ENCODE results near the gene PCGF3.

PCGF3 gene

DNA sequence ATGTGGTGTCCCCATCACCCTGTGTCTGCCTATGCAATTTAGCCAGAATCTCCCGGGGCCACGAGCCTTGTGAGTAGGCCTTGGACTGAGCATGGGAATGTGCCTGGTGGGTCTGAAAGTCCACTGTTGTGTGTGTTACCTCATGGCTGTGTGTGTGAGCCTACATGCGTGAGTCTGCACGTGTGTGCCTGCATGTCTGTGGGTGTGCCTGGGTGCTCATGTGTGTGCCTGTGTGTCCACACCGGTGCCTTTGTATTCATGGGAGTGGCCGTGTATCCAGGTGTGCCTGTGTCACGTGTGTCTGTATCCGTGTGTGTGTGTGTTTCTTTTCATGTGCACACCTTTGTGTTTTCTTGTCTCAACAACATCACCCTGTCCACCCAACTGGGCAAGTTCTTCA lies 45.8 kb upstream of the PCGF3 start:
- TF ChIP-seq CTCF (IDR thresholded peaks at IDR 0.05; ENCODE audit: low read depth, low read length) = no peak
- H3K4me3 ChIP-seq (ENCODE audit: low read depth, low read length) = no peak overlapping the region
- in situ Hi-C loops (cut with HindIII; ENCODE audit: low sequenced_read_pairs) = no loop called here
- no peak for DNase-seq (ENCODE audit: low read depth, low spot score)

DNA sequence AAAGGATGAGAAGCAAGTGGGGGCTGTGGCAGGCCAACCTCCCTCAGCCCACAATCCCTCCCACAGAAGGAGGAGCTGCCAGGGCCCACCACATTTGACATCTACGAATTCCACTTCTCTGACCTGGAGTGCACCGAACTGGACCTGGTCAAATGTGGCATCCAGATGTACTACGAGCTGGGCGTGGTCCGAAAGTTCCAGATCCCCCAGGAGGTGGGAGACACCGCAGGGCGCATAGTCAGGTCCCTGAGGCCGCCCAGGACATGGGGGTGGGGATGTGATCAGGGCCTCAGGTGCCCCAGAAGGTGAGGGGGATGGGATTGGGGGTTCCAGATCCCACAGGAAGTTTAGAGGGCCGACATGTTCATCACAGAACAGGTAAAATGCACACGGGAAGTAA lies 45.2 kb upstream of the PCGF3 start:
- DNase-seq (ENCODE audit: low read depth, low spot score) = no peak
- H3K4me3 ChIP-seq (ENCODE audit: low read depth, low read length) = no peak overlapping the region
- no peak for TF ChIP-seq CTCF (IDR thresholded peaks at IDR 0.05; ENCODE audit: low read depth, low read length)
- in situ Hi-C loops (cut with HindIII; ENCODE audit: low sequenced_read_pairs) = no loop called here

DNA sequence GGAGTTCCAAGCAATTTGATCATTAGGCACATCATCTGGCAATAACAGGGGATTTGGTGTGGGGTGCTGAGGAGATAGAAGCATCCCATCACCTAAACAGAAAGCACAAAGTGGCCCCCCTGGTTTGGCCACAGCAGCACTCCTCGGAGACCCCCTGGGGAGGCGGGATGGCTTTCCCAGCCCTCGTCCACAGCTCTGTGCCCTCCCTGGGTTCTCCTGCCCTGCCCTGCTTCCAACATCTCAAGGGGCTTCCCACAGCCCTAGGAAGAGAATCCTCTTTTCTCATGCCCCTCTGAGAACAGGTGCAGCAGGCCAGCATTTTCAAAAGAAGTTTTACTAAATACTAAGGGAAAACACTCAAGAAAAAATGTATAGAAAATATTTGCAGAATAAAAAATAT lies 44.4 kb upstream of the PCGF3 start:
- in situ Hi-C loops (cut with HindIII; ENCODE audit: low sequenced_read_pairs) = no loop called here
- no peak for DNase-seq (ENCODE audit: low read depth, low spot score)
- no peak for TF ChIP-seq CTCF (IDR thresholded peaks at IDR 0.05; ENCODE audit: low read depth, low read length)
- no peak overlapping the region for H3K4me3 ChIP-seq (ENCODE audit: low read depth, low read length)

DNA sequence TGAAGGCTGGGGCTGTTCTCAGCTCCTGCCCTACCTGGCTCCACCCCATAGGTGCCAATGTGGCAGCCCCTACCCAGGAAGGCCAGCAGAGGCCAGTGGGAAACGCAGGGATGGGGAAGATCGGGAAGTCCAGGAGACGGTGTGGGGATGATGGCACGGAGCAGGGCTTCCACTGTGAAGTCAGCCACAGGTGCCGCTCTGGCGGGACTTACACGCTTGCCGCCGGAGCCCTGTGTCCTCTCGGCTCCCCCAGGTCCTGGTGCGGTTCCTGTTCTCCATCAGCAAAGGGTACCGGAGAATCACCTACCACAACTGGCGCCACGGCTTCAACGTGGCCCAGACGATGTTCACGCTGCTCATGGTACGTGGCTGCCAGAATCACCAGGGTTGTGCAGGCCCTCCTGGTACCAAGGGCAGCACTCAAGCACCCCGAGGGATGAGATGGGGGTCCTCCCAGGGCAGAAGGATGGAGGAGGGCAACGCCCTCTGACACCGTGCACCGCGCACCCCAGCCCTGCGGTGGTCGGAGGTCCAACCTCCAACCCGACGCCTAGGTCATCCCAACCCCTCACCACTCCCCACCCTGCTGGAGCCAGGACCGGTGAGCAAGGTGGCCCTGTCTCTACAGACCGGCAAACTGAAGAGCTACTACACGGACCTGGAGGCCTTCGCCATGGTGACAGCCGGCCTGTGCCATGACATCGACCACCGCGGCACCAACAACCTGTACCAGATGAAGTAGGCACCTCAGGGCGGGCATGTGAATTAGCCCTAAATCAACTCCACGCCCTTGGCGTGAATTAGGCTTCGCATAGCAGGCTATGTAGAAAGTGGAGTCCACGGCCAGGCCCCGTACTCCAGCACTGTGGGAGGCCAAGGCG lies 43.5 kb upstream of the PCGF3 start:
- no peak overlapping the region for H3K4me3 ChIP-seq (ENCODE audit: low read depth, low read length)
- no peak for DNase-seq (ENCODE audit: low read depth, low spot score)

GRCh38 chr4:663046-663437 lies 42.6 kb upstream of the PCGF3 start:
- peak overlapping the region; percentile 32 for H3K4me3 ChIP-seq (ENCODE audit: low read depth, low read length)
- in situ Hi-C loops (cut with HindIII; ENCODE audit: low sequenced_read_pairs) = no loop called here
- no peak for TF ChIP-seq CTCF (IDR thresholded peaks at IDR 0.05; ENCODE audit: low read depth, low read length)
- DNase-seq (ENCODE audit: low read depth, low spot score) = no peak

More for the DNA sequence above, 43.5 kb upstream of the PCGF3 start:
- TF ChIP-seq CTCF (IDR thresholded peaks at IDR 0.05; ENCODE audit: low read depth, low read length) = no peak
- in situ Hi-C loops (cut with HindIII; ENCODE audit: low sequenced_read_pairs) = no loop called here

DNA sequence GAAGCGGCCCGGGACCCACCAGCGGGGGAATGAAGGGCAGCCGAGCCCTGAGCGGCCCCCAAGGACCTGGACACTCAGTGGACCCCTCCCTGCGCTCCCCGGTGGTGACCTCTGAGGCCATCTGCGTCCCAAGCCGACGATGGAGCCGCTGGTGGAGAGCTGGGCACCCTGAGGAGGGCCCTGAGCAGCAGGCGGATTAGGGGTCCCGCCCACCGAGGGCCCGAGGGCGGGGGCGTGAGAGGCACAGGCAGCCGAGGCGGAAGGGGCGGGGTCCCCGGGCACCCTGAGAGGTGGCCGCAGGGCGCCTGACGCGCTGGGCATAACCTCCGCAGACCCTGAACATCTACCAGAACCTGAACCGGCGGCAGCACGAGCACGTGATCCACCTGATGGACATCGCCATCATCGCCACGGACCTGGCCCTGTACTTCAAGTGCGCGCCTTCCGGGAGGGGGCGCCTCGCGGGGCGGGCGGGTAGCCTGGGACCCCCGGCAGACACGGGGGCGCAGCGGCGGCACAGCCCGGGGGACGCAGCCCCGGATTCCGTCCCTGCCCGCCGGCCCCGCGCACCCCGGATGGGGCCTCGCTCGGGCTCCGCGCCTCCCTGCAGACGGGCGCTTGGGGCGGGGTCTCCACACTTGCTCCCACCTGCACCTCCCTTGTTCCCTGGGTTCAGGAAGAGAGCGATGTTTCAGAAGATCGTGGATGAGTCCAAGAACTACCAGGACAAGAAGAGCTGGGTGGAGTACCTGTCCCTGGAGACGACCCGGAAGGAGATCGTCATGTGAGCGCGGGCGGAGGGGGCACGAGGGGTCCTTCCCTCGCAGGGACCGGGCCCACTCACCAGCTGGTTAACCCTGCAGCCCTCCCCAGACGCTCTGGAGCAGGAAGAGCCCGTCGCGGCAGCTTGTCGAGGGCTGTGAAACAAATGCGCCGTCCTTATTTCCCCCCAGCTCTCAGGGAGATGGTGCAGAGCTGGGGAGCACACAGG lies 41.9 kb upstream of the PCGF3 start:
- no peak for TF ChIP-seq CTCF (IDR thresholded peaks at IDR 0.05; ENCODE audit: low read depth, low read length)
- in situ Hi-C loops (cut with HindIII; ENCODE audit: low sequenced_read_pairs) = no loop called here
- no peak for DNase-seq (ENCODE audit: low read depth, low spot score)
- H3K4me3 ChIP-seq (ENCODE audit: low read depth, low read length) = peak overlapping the region; percentile 39
